HepG2 (cell line): Measurements from ENCODE around the gene FRMD8. TPM values are rescaled to one million over a fixed set of nuclear protein-coding genes. Genes with fewer than 3 reads are reported as not detected.

Experiments
- ATF7 ChIP-seq, 2 experiments: fragments of 450-650 bp in 1 of 2; sonication (generic) in 1 of 2; formaldehyde crosslinking in 1 of 2; IDR thresholded peaks; 2 replicates each; pipeline versions ENCODE4 v1.4.0 to v1.6.1; 2016 to 2020; ENCODE audit warnings: antibody characterized with exemption in 1 of 2, mild to moderate bottlenecking in 1 of 2, missing genetic modification reagents in 1 of 2
- HHEX ChIP-seq: IDR thresholded peaks from 2 replicates; pipeline ENCODE4 v1.6.1; 2016; ENCODE audit warnings: control low read depth
- IKZF4 ChIP-seq: sonication (generic); formaldehyde crosslinking; IDR thresholded peaks from 2 replicates; pipeline ENCODE4 v1.5.1; 2020; ENCODE audit warnings: borderline replicate concordance, mild to moderate bottlenecking, low read depth, missing genetic modification reagents; ENCODE audit errors: not compliant biosample characterization
- ISL2 ChIP-seq: sonication (generic); formaldehyde crosslinking; IDR thresholded peaks from 2 replicates; pipeline ENCODE4 v1.5.0; 2020; ENCODE audit warnings: missing genetic modification reagents
- SALL1 ChIP-seq: sonication (generic); formaldehyde crosslinking; IDR thresholded peaks from 2 replicates; pipeline ENCODE4 v1.8.0; 2022; ENCODE audit warnings: mild to moderate bottlenecking, missing genetic modification reagents
- ZNF567 ChIP-seq: sonication (generic); formaldehyde crosslinking; IDR thresholded peaks from 2 replicates; pipeline ENCODE4 v1.8.1; 2023; ENCODE audit warnings: mild to moderate bottlenecking, missing genetic modification reagents, borderline replicate concordance
- ZNF607 ChIP-seq: sonication (generic); formaldehyde crosslinking; IDR thresholded peaks from 2 replicates; pipeline ENCODE4 v1.5.1; 2020; ENCODE audit warnings: missing genetic modification reagents, mild to moderate bottlenecking, borderline replicate concordance
- ZNF7 ChIP-seq: IDR thresholded peaks from 2 replicates; pipeline ENCODE4 v1.6.1; 2016; ENCODE audit warnings: missing biosample characterization, missing genetic modification reagents
- polyA plus RNA-seq, 8 experiments: library from polyadenylated mRNA; depleted of rRNA in 3 of 8; stranded (reverse) in 7 of 8; unstranded in 1 of 8; fragments of >200 nt; fragmentation: Illumina TruSeq in 4 of 8; extraction: Trizol in 4 of 8; gene quantifications; 2 replicates each; pipeline versions ENCODE4 v1.2.1 to v1.2.3, GENCODE V29; 2011 to 2016; ENCODE audit warnings: low read depth in 4 of 8, missing spikeins in 1 of 8, mixed read lengths in 1 of 8; ENCODE audit not compliant: insufficient read depth in 1 of 8
- total RNA-seq, 5 experiments: library from RNA; depleted of rRNA; stranded (reverse); fragments of >200 nt; fragmentation: Illumina TruSeq; extraction: Trizol; gene quantifications; 2 replicates each; pipeline ENCODE4 v1.2.3, GENCODE V29; 2016; ENCODE audit warnings: low read depth in 1 of 5
- TF ChIP-seq, protein P1 (sequence below): sonication (generic); formaldehyde crosslinking; IDR thresholded peaks from 2 replicates; pipeline ENCODE4 v1.4.0; 2020; ENCODE audit warnings: missing genetic modification reagents, borderline replicate concordance
- TF ChIP-seq, protein P2 (sequence below): sonication (generic); formaldehyde crosslinking; IDR thresholded peaks from 2 replicates; pipeline ENCODE4 v1.8.0; 2022; ENCODE audit warnings: missing genetic modification reagents, low read depth, mild to moderate bottlenecking, borderline replicate concordance
- TF ChIP-seq, protein P3 (sequence below): sonication (generic); formaldehyde crosslinking; IDR thresholded peaks from 2 replicates; pipeline ENCODE4 v1.5.1; 2020; ENCODE audit warnings: missing genetic modification reagents, mild to moderate bottlenecking, borderline replicate concordance
- TF ChIP-seq, protein P4 (sequence below): sonication (generic); formaldehyde crosslinking; IDR thresholded peaks from 2 replicates; pipeline ENCODE4 v1.8.0; 2022; ENCODE audit warnings: mild to moderate bottlenecking, missing genetic modification reagents, moderate library complexity
- TF ChIP-seq, protein P5 (sequence below): sonication (generic); formaldehyde crosslinking; IDR thresholded peaks from 2 replicates; pipeline ENCODE4 v1.4.0; 2020; ENCODE audit warnings: missing genetic modification reagents
- TF ChIP-seq, protein P6 (sequence below): sonication (generic); formaldehyde crosslinking; IDR thresholded peaks from 2 replicates; pipeline ENCODE4 v1.5.0; 2020; ENCODE audit warnings: mild to moderate bottlenecking, missing genetic modification reagents

Gene FRMD8
- total and polyA plus RNA-seq, 2 of the 13 experiments (the other 11 are each of a cell fraction or from before 2014, with no cell fraction given), result 5.8 to 20.6 TPM

DNA sequence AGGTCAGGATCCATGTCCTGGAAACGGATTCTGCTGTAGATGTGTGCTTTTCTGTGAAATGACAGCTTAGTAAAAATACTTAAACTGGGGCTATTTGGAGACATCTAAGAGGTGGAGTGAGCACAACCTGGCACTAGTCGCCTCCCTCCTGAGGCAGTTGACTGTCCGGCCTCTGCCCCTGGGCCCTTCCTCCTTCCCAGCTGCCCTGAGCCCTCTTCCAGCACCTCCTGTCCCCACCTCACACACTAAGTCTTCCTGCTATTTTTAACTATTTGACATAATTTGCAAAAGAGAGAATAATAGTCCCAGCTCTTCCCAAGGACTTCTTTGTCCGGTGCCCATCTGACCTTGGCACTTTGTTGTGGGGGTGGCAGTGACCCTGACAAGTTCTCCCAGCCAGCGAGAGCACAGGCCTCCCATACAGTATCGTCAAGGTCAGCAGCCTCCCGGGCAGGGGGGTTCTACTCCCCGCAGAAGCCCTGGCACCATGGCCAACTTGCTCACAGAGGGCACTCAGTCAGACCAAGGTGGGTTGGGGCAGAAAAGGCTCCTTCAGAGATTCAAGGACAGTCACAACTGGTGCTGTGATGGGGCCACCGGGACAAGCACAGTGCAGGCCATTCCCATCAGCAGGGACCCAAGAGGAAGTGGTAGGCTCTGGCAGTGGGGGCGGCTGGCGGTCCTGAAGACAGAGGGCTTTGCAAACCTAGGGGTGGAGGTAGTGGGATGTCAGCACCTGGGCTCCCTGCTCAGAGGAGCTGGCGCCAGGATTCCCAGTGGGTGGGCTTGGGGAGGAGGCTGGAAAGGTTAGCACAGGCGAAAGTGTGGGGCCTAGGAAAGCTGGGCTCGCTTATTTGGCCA is 30.6 kb downstream of the FRMD8 start (continued):
- TF ChIP-seq ATF7 (IDR thresholded peaks at IDR 0.05) (no peak), ATF7 (CRISPR knock-in tag; IDR thresholded peaks at IDR 0.05) (0 out of 2 replicates have a peak, but pooled peaks have one; percentile 37), HHEX (CRISPR knock-in tag) (no peak), IKZF4 (CRISPR knock-in tag) (no peak), ZNF607 (CRISPR knock-in tag) (peak; percentile 4; the same call in 1 of the 2 replicates), ZNF7 (no peak), SALL1 (CRISPR knock-in tag) (peak; percentile 41; the same call in 1 of the 2 replicates), ISL2 (0 out of 2 replicates have a peak, but pooled peaks have one; percentile 12), ZNF567 (CRISPR knock-in tag) (no peak)
- TF ChIP-seq, protein P1, sequence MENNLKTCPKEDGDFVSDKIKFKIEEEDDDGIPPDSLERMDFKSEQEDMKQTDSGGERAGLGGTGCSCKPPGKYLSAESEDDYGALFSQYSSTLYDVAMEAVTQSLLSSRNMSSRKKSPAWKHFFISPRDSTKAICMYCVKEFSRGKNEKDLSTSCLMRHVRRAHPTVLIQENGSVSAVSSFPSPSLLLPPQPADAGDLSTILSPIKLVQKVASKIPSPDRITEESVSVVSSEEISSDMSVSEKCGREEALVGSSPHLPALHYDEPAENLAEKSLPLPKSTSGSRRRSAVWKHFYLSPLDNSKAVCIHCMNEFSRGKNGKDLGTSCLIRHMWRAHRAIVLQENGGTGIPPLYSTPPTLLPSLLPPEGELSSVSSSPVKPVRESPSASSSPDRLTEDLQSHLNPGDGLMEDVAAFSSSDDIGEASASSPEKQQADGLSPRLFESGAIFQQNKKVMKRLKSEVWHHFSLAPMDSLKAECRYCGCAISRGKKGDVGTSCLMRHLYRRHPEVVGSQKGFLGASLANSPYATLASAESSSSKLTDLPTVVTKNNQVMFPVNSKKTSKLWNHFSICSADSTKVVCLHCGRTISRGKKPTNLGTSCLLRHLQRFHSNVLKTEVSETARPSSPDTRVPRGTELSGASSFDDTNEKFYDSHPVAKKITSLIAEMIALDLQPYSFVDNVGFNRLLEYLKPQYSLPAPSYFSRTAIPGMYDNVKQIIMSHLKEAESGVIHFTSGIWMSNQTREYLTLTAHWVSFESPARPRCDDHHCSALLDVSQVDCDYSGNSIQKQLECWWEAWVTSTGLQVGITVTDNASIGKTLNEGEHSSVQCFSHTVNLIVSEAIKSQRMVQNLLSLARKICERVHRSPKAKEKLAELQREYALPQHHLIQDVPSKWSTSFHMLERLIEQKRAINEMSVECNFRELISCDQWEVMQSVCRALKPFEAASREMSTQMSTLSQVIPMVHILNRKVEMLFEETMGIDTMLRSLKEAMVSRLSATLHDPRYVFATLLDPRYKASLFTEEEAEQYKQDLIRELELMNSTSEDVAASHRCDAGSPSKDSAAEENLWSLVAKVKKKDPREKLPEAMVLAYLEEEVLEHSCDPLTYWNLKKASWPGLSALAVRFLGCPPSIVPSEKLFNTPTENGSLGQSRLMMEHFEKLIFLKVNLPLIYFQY, result no peak
- TF ChIP-seq, protein P2, sequence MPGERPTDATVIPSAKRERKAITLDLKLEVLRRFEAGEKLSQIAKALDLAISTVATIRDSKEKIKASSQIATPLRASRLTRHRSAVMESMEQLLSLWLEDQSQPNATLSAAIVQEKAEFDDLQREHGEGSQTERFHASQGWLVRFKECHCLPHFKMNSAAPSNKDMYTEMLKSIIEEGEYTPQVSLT (CRISPR knock-in tag), result no peak
- TF ChIP-seq, protein P3, sequence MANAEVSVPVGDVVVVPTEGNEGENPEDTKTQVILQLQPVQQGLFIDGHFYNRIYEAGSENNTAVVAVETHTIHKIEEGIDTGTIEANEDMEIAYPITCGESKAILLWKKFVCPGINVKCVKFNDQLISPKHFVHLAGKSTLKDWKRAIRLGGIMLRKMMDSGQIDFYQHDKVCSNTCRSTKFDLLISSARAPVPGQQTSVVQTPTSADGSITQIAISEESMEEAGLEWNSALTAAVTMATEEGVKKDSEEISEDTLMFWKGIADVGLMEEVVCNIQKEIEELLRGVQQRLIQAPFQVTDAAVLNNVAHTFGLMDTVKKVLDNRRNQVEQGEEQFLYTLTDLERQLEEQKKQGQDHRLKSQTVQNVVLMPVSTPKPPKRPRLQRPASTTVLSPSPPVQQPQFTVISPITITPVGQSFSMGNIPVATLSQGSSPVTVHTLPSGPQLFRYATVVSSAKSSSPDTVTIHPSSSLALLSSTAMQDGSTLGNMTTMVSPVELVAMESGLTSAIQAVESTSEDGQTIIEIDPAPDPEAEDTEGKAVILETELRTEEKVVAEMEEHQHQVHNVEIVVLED, result no peak
- TF ChIP-seq, protein P4, sequence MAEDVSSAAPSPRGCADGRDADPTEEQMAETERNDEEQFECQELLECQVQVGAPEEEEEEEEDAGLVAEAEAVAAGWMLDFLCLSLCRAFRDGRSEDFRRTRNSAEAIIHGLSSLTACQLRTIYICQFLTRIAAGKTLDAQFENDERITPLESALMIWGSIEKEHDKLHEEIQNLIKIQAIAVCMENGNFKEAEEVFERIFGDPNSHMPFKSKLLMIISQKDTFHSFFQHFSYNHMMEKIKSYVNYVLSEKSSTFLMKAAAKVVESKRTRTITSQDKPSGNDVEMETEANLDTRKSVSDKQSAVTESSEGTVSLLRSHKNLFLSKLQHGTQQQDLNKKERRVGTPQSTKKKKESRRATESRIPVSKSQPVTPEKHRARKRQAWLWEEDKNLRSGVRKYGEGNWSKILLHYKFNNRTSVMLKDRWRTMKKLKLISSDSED (CRISPR knock-in tag), result no peak
- TF ChIP-seq, protein P5, sequence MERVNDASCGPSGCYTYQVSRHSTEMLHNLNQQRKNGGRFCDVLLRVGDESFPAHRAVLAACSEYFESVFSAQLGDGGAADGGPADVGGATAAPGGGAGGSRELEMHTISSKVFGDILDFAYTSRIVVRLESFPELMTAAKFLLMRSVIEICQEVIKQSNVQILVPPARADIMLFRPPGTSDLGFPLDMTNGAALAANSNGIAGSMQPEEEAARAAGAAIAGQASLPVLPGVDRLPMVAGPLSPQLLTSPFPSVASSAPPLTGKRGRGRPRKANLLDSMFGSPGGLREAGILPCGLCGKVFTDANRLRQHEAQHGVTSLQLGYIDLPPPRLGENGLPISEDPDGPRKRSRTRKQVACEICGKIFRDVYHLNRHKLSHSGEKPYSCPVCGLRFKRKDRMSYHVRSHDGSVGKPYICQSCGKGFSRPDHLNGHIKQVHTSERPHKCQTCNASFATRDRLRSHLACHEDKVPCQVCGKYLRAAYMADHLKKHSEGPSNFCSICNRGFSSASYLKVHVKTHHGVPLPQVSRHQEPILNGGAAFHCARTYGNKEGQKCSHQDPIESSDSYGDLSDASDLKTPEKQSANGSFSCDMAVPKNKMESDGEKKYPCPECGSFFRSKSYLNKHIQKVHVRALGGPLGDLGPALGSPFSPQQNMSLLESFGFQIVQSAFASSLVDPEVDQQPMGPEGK, result peak; percentile 42; the same call in 1 of the 2 replicates
- TF ChIP-seq, protein P6, sequence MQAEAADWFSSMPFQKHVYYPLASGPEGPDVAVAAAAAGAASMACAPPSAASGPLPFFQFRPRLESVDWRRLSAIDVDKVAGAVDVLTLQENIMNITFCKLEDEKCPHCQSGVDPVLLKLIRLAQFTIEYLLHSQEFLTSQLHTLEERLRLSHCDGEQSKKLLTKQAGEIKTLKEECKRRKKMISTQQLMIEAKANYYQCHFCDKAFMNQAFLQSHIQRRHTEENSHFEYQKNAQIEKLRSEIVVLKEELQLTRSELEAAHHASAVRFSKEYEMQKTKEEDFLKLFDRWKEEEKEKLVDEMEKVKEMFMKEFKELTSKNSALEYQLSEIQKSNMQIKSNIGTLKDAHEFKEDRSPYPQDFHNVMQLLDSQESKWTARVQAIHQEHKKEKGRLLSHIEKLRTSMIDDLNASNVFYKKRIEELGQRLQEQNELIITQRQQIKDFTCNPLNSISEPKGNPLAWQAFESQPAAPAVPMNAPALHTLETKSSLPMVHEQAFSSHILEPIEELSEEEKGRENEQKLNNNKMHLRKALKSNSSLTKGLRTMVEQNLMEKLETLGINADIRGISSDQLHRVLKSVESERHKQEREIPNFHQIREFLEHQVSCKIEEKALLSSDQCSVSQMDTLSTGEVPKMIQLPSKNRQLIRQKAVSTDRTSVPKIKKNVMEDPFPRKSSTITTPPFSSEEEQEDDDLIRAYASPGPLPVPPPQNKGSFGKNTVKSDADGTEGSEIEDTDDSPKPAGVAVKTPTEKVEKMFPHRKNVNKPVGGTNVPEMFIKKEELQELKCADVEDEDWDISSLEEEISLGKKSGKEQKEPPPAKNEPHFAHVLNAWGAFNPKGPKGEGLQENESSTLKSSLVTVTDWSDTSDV (CRISPR knock-in tag), result no peak
